ENCODE results near the gene PITX3.

GRCh38 chr10:102243309-102243708, 2.0 kb upstream of the PITX3 start:
- TF ChIP-seq EZH2 (IDR thresholded peaks at IDR 0.05) (no peak), POLR2AphosphoS5 (IDR thresholded peaks at IDR 0.05; ENCODE audit: borderline replicate concordance, low read depth, low read length) (no peak), FOXP2 (optimal IDR thresholded peaks at IDR 0.05; ENCODE audit: control extremely low read depth, extremely low read length, insufficient read depth) (no peak)
